Hepatocyte (in vitro differentiated cells): ENCODE data around the gene SCAPER. TPM values are rescaled to one million over a fixed set of nuclear protein-coding genes. Genes with fewer than 3 reads are reported as not detected.
"Not testable (repeated sequence)": the region's sequence is repeated elsewhere in the genome, so short reads cannot be mapped to it uniquely, and the experiment has no call there.

Source experiments
- DNase-seq: peaks from one replicate; pipeline ENCODE4 v3.0.0-alpha.2; 2016; ENCODE audit warnings: low spot score
- H2AFZ ChIP-seq: fragments of 200-600 bp; sonication (generic); 2 replicates; pipeline ENCODE4 v1.6.0; 2016; ENCODE audit warnings: antibody characterized with exemption, mild to moderate bottlenecking
- H3K27ac ChIP-seq: fragments of 200-600 bp; sonication (generic); 2 replicates; pipeline ENCODE4 v1.5.1; 2016; ENCODE audit warnings: mild to moderate bottlenecking
- H3K27me3 ChIP-seq: fragments of 200-600 bp; sonication (generic); 2 replicates; pipeline ENCODE4 v1.6.1; 2016
- H3K36me3 ChIP-seq: fragments of 200-600 bp; sonication (generic); replicated peaks from 2 replicates; pipeline ENCODE4 v1.5.1; 2016; ENCODE audit warnings: low read depth; ENCODE audit not compliant: insufficient read depth
- H3K4me1 ChIP-seq: fragments of 200-600 bp; sonication (generic); 2 replicates; pipeline ENCODE4 v1.5.1; 2016; ENCODE audit warnings: mild to moderate bottlenecking, moderate library complexity; ENCODE audit not compliant: insufficient read depth
- H3K4me2 ChIP-seq: fragments of 200-600 bp; sonication (generic); 2 replicates; pipeline ENCODE4 v1.6.0; 2016
- H3K4me3 ChIP-seq: fragments of 200-600 bp; sonication (generic); 2 replicates; pipeline ENCODE4 v1.5.1; 2016; ENCODE audit warnings: mild to moderate bottlenecking
- H3K79me2 ChIP-seq: fragments of 200-600 bp; sonication (generic); 2 replicates; pipeline ENCODE4 v1.6.0; 2017; ENCODE audit warnings: mild to moderate bottlenecking
- H3K9me2 ChIP-seq: fragments of 200-600 bp; sonication (generic); replicated peaks from 2 replicates; pipeline ENCODE4 v1.6.0; 2017; ENCODE audit warnings: mild to moderate bottlenecking; ENCODE audit not compliant: insufficient read depth
- H3K9me3 ChIP-seq: fragments of 200-600 bp; sonication (generic); 2 replicates; pipeline ENCODE4 v1.5.1; 2016; ENCODE audit warnings: low read depth, mild to moderate bottlenecking
- H4K20me1 ChIP-seq: fragments of 200-600 bp; sonication (generic); 2 replicates; pipeline ENCODE4 v1.6.0; 2016; ENCODE audit warnings: mild to moderate bottlenecking; ENCODE audit not compliant: insufficient read depth, poor library complexity, severe bottlenecking
- EZH2 ChIP-seq: fragments of 200-600 bp; sonication (generic); IDR thresholded peaks from 2 replicates; pipeline ENCODE4 v1.6.1; 2016; ENCODE audit warnings: antibody characterized with exemption, mild to moderate bottlenecking, borderline replicate concordance
- EZH2phosphoT487 ChIP-seq: fragments of 200-600 bp; sonication (generic); IDR thresholded peaks from one replicate; pipeline ENCODE4 v1.6.1; 2018; ENCODE audit warnings: antibody characterized with exemption, mild to moderate bottlenecking, low read depth, moderate library complexity; ENCODE audit not compliant: unreplicated experiment, severe bottlenecking
- WGBS: methylation state at CpG from one replicate; pipeline ENCODE4 v1.1.6; 2016; ENCODE audit warnings: low lambda C conversion rate; ENCODE audit errors: missing lambda C conversion rate; 5-methylcytosine and 5-hydroxymethylcytosine counted together
- polyA plus RNA-seq: library from polyadenylated mRNA; unstranded; fragments of >200 nt; fragmentation: Nextera tagmentation; extraction: Ambion mirVana; gene quantifications from 2 replicates; pipeline ENCODE4 v1.2.1, GENCODE V29; 2016
- total RNA-seq: library from RNA; depleted of rRNA; stranded (reverse); fragments of >200 nt; gene quantifications from 2 replicates; pipeline ENCODE4 v1.2.3, GENCODE V29; 2014
- TF ChIP-seq, protein P1 (sequence below): fragments of 200-600 bp; sonication (generic); IDR thresholded peaks from 2 replicates; pipeline ENCODE4 v1.5.1; 2016; ENCODE audit warnings: antibody characterized with exemption, mild to moderate bottlenecking; ENCODE audit not compliant: poor library complexity

Gene SCAPER
- total and polyA plus RNA-seq, 2 experiments from 2014 or later: 20.8 to 27.4 TPM

DNA sequence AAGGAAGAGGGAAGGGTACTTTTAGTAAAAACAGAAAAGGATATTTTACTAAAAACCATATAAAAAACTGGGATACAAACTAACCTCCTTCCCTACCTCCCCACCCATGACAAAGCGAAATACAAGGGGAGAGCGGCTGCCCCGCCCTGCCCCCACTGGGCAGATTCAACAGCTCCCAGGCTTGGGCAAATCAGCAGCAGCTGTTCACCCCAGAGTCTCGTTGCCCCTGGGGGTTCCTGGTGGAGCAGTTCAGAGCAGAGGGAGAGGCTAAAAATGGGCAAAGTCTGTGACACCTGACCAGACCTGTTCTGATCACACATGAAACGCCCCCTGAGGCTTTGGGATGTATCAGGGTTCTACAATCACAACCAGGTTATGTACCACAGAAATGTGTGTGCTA lies 591.4 kb downstream of the SCAPER start:
- no peak overlapping the region for H2AFZ ChIP-seq

DNA sequence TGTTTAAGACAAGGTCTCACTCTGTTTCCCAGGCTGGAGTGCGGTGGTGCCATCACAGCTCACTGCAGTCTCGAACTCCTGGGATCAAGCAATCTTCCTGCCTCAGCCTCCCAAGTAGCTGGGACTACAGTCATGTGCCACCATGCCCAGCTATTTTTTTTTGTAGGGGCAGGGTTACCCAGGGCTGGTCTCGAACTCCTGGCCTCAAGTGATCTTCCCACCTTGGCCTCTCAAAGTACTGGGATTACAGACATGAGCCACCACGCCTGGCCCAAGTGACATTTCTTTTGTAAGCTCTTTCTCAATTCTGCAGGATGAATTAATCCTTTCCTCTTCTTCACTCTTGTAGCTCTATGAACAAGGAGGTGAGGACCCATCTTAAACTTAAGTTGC lies 592.0 kb downstream of the SCAPER start:
- H3K4me3 ChIP-seq, H3K36me3 ChIP-seq, H3K4me2 ChIP-seq, H3K9me3 ChIP-seq, H3K4me1 ChIP-seq, H3K9me2 ChIP-seq, DNase-seq, H3K27me3 ChIP-seq, H2AFZ ChIP-seq: not testable (repeated sequence)
- 88% methylated on average over 4 of the region's 4 CpGs for WGBS
- peak overlapping the region; percentile 42 for H3K27ac ChIP-seq
- H3K79me2 ChIP-seq: peaks cover 30% of the 10 kb centered on the region
- H4K20me1 ChIP-seq: peaks cover 14% of the 10 kb centered on the region

More for the DNA sequence above, 591.4 kb downstream of the SCAPER start:
- Histone ChIP-seq H3K4me1 (no peaks in the 10 kb centered on the region), H3K4me2 (no peak overlapping the region), H3K27me3 (no peaks in the 10 kb centered on the region), H3K9me2 (no peaks in the 10 kb centered on the region), H3K4me3 (no peak overlapping the region), H3K79me2 (peaks cover 24% of the 10 kb centered on the region), H3K36me3 (no peaks in the 10 kb centered on the region), H4K20me1 (peaks cover 8% of the 10 kb centered on the region), H3K9me3 (no peaks in the 10 kb centered on the region), H3K27ac (no peak overlapping the region)
- DNase-seq: no peak
- 70% methylated on average over 5 of the region's 5 CpGs for WGBS
- TF ChIP-seq EZH2phosphoT487 (no peak), EZH2 (no peak)
- TF ChIP-seq, protein P1, sequence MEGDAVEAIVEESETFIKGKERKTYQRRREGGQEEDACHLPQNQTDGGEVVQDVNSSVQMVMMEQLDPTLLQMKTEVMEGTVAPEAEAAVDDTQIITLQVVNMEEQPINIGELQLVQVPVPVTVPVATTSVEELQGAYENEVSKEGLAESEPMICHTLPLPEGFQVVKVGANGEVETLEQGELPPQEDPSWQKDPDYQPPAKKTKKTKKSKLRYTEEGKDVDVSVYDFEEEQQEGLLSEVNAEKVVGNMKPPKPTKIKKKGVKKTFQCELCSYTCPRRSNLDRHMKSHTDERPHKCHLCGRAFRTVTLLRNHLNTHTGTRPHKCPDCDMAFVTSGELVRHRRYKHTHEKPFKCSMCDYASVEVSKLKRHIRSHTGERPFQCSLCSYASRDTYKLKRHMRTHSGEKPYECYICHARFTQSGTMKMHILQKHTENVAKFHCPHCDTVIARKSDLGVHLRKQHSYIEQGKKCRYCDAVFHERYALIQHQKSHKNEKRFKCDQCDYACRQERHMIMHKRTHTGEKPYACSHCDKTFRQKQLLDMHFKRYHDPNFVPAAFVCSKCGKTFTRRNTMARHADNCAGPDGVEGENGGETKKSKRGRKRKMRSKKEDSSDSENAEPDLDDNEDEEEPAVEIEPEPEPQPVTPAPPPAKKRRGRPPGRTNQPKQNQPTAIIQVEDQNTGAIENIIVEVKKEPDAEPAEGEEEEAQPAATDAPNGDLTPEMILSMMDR: no peak

DNA sequence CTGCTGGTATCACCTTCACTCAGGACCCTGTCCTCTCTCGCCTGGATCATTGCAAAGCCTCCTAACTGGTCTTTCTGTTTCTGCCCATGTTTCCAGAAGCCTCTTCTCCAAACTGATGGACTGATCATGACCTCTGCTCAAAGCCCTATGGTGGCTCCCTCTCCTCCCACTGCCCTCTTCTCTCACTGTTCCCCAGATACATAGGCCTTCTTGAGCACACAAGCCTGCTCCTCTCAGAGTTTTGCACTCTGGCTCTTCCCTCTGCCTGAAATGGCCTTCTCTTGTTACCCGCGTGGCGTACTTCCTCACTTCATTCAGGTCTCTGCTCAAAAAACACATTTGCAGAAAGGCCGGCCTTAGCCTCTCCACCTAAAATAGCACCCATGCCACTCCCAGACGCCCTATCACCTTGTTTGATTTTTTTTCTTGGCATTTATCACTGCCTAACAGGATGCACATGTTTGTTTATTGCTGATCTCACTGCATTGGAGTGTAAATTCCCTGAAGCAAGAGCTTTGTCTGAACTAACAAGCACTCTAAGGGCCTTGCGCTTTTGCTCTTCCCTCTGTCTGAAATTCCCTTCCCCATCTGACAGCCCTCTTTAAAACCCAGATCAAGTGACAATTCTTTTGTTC lies 592.5 kb downstream of the SCAPER start:
- TF ChIP-seq, protein P1: no peak
- no peak for TF ChIP-seq EZH2phosphoT487
- TF ChIP-seq EZH2: no peak
- Histone ChIP-seq H3K27me3 (no peaks in the 10 kb centered on the region), H3K79me2 (peaks cover 35% of the 10 kb centered on the region), H3K4me1 (peaks cover 3% of the 10 kb centered on the region), H3K9me3 (no peaks in the 10 kb centered on the region), H2AFZ (no peak overlapping the region), H3K27ac (peak overlapping the region; percentile 42), H4K20me1 (peaks cover 19% of the 10 kb centered on the region), H3K36me3 (no peaks in the 10 kb centered on the region), H3K9me2 (no peaks in the 10 kb centered on the region), H3K4me2 (no peak overlapping the region), H3K4me3 (no peak overlapping the region)
- WGBS: 74% methylated on average over 7 of the region's 7 CpGs
- no peak for DNase-seq

DNA sequence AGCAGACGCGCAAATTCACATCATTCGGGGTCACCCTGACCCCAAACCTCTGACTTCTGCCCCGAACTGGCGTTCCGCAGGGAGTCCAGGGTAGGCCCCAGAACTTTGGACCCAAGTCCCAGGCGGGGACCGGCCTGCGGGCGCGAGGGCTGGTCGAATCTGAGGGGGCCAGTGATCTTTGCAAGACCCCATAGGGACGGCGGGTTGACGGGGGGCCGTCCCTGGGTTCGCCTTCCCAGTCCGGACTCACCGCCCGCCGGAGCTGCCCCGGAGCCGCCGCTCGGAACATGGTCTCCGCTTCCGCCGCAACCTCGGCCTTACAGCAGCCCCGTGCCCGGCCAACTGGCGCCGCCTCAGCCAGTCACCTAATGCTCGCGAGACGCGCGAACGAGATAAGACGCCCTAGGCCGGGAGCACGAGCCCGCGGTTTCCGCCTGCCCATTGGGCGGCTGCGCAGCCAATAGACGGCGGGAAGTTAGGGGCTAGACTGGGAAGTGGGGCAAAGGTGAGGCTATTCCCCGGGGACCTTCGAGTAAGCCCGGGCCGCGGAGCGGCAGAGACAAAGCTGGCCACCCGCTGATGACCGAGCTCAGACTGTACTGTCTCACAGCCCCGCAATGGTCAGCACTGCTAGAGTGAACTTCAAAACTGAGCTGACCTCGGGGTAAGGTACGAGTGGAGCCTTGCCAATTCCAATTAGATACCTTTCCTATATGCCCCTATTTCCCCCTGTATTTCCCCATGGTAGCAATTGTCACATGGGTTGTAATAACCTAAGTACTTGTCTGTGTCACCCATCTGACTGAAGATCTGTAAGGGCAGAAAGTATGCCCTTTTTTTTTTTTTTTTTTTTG lies 593.8 kb downstream of the SCAPER start, which contains the start of gene ETFA:
Gene ETFA, minus strand, starts transcription at position 370 of the 854 bp plus-strand sequence. Its CDS starts 81 bp downstream, at position 289.
- peak; percentile 98 for DNase-seq
- Histone ChIP-seq H3K9me2 (no peaks in the 10 kb centered on the region), H3K9me3 (no peaks in the 10 kb centered on the region), H3K27ac (peak within 1 kb of the TSS; percentile 95), H3K79me2 (peaks cover 48% of the 10 kb centered on the region), H3K4me1 (peaks cover 3% of the 10 kb centered on the region), H3K4me3 (peak within 1 kb of the TSS; percentile 81), H3K36me3 (no peaks in the 10 kb centered on the region), H3K27me3 (no peaks in the 10 kb centered on the region), H4K20me1 (peaks cover 30% of the 10 kb centered on the region), H3K4me2 (peak within 1 kb of the TSS; percentile 91), H2AFZ (peak within 1 kb of the TSS; percentile 64)
- WGBS: 2% methylated on average over 55 of the region's 60 CpGs
- TF ChIP-seq EZH2phosphoT487: no peak
- TF ChIP-seq, protein P1: no peak
- TF ChIP-seq EZH2: no peak
